HCT116 (cell line): ENCODE results near the gene DEPDC7. TPM values are rescaled to one million over a fixed set of nuclear protein-coding genes. Genes with fewer than 3 reads are reported as not detected.

Experiments used
- ATAC-seq: fragments of 200-7000 bp; cut with Tn5 transposase; 2 replicates; pipeline ENCODE4 v1.9.1; 2020; ENCODE audit warnings: mild to moderate bottlenecking, moderate library complexity
- BruUV-seq: library from RNA; stranded (reverse); fragments of 400-500 nt; replicated peaks from 2 replicates; lab custom pipeline; 2021; lab: Mats Ljungman, UMichigan
- CTCF ChIA-PET: fragments of 300-600 bp; sonication (Branson Sonifier 250); formaldehyde crosslinking; loops from one replicate; lab custom pipeline; 2021; ENCODE audit warnings: antibody characterized with exemption; lab: Charles Lee
- POLR2A ChIA-PET: fragments of 300-600, 350-600 bp; sonication (Branson Sonifier 250); formaldehyde crosslinking; loops from one replicate; lab custom pipeline; 2021; ENCODE audit warnings: antibody characterized with exemption; lab: Charles Lee
- RAD21 ChIA-PET, 2 experiments: fragments of 300-600 bp; sonication (Branson Sonifier 250); formaldehyde crosslinking; loops; one replicate each; lab custom pipeline; 2023; ENCODE audit warnings: low total read pairs in 2 of 2; ENCODE audit not compliant: uncharacterized antibody in 2 of 2, unreplicated experiment in 2 of 2, low non-redundant PET in 1 of 2; lab: Charles Lee
- DNase-seq: peaks from one replicate; pipeline ENCODE4 v3.0.0-alpha.2; 2010; ENCODE audit warnings: low read depth, low spot score
- H2AFZ ChIP-seq: fragments of 200-600 bp; shearing (Covaris generic), sonication (generic); 2 replicates; pipeline ENCODE4 v1.6.1; 2017; ENCODE audit warnings: low read depth, mixed run types, mixed read lengths, antibody characterized with exemption, low read length; ENCODE audit not compliant: poor library complexity, severe bottlenecking
- H3K27ac ChIP-seq: 2 replicates; pipeline ENCODE4 v1.5.1; 2012; ENCODE audit warnings: low read depth, low read length
- H3K27me3 ChIP-seq: fragments of 200-600 bp; sonication (generic); 2 replicates; pipeline ENCODE4 v1.6.1; 2016; ENCODE audit warnings: mixed run types, low read length, mixed read lengths; ENCODE audit not compliant: insufficient read depth
- H3K36me3 ChIP-seq, 2 experiments: fragments of 200-500 bp in 1 of 2; fragments of 200-600 bp in 1 of 2; sonication (Bioruptor generic) in 1 of 2; sonication (generic) in 1 of 2; 2 replicates each; pipeline versions ENCODE4 v1.5.1 to v1.6.1; 2014 to 2016; ENCODE audit warnings: low read length in 2 of 2, inconsistent platforms in 1 of 2, mixed read lengths in 1 of 2, mixed run types in 1 of 2; ENCODE audit not compliant: insufficient read depth in 2 of 2, control insufficient read depth in 1 of 2
- H3K4me1 ChIP-seq, 2 experiments: fragments of 200-600 bp in 1 of 2; sonication (generic) in 1 of 2; 2 replicates each; pipeline versions ENCODE4 v1.5.1 to v1.6.1; 2012 to 2017; ENCODE audit warnings: low read length in 2 of 2, inconsistent platforms in 1 of 2, mild to moderate bottlenecking in 1 of 2, mixed read lengths in 1 of 2, mixed run types in 1 of 2, moderate library complexity in 1 of 2; ENCODE audit not compliant: insufficient read depth in 2 of 2, control insufficient read depth in 1 of 2
- H3K4me2 ChIP-seq: fragments of 200-600 bp; sonication (generic); 2 replicates; pipeline ENCODE4 v1.6.1; 2017; ENCODE audit warnings: mixed run types, low read length, mixed read lengths
- H3K4me3 ChIP-seq, 2 experiments: fragments of 200-600 bp in 1 of 2; sonication (generic) in 1 of 2; replicated peaks in 1 of 2; 2 replicates each; pipeline ENCODE4 v1.5.1; 2011 to 2016; ENCODE audit warnings: low read length in 2 of 2, control low read depth in 1 of 2, low read depth in 1 of 2, mild to moderate bottlenecking in 1 of 2, mixed read lengths in 1 of 2, mixed run types in 1 of 2
- H3K79me2 ChIP-seq: fragments of 200-600 bp; sonication (generic); 2 replicates; pipeline ENCODE4 v1.6.1; 2017; ENCODE audit warnings: mild to moderate bottlenecking, mixed run types, low read length, moderate library complexity, mixed read lengths; ENCODE audit not compliant: insufficient read depth
- H3K9ac ChIP-seq: fragments of 200-600 bp; sonication (generic); 2 replicates; pipeline ENCODE4 v1.6.1; 2016; ENCODE audit warnings: low read length, mixed read lengths
- H3K9me2 ChIP-seq: fragments of 200-600 bp; sonication (generic), shearing (Covaris generic); 2 replicates; pipeline ENCODE4 v1.6.1; 2017; ENCODE audit warnings: mixed run types, mild to moderate bottlenecking, moderate library complexity; ENCODE audit not compliant: insufficient read depth
- H3K9me3 ChIP-seq, 2 experiments: fragments of 200-500 bp in 1 of 2; fragments of 200-600 bp in 1 of 2; sonication (Bioruptor generic) in 1 of 2; sonication (generic) in 1 of 2; 2 replicates each; pipeline ENCODE4 v1.6.1; 2014 to 2017; ENCODE audit warnings: low read length in 2 of 2, mixed read lengths in 2 of 2, inconsistent platforms in 1 of 2, low read depth in 1 of 2, mild to moderate bottlenecking in 1 of 2, mixed run types in 1 of 2, moderate library complexity in 1 of 2; ENCODE audit not compliant: control insufficient read depth in 1 of 2, insufficient read depth in 1 of 2
- H4K20me1 ChIP-seq: fragments of 200-600 bp; sonication (generic), shearing (Covaris generic); 2 replicates; pipeline ENCODE4 v1.6.1; 2017; ENCODE audit warnings: mixed run types, mild to moderate bottlenecking, moderate library complexity; ENCODE audit not compliant: insufficient read depth
- CEBPB ChIP-seq: IDR thresholded peaks from 2 replicates; pipeline ENCODE4 v1.6.1; 2012; ENCODE audit warnings: low read depth
- CTCF ChIP-seq, 3 experiments: fragments of 200-600 bp in 1 of 3; sonication (generic) in 1 of 3; IDR thresholded peaks in 2 of 3; conservative IDR thresholded peaks in 1 of 3; 2 replicates each; pipeline ENCODE4 v1.5.1; 2012 to 2017; ENCODE audit warnings: low read depth in 2 of 3, low read length in 2 of 3, antibody characterized with exemption in 1 of 3, borderline replicate concordance in 1 of 3, control low read depth in 1 of 3, mild to moderate bottlenecking in 1 of 3, mixed read lengths in 1 of 3, mixed run types in 1 of 3, moderate library complexity in 1 of 3; ENCODE audit not compliant: insufficient read depth in 1 of 3
- ELF1 ChIP-seq: IDR thresholded peaks from 2 replicates; pipeline ENCODE4 v1.6.1; 2012; ENCODE audit warnings: low read depth, borderline replicate concordance
- EZH2 ChIP-seq: fragments of 200-600 bp; sonication (generic); IDR thresholded peaks from 2 replicates; pipeline ENCODE4 v1.6.1; 2017; ENCODE audit warnings: antibody characterized with exemption, mixed run types
- EZH2phosphoT487 ChIP-seq: fragments of 200-600 bp; IDR thresholded peaks from 2 replicates; pipeline ENCODE4 v1.6.1; 2018; ENCODE audit warnings: antibody characterized with exemption, borderline replicate concordance
- FOSL1 ChIP-seq: IDR thresholded peaks from 2 replicates; pipeline ENCODE4 v1.6.1; 2012; ENCODE audit warnings: low read depth
- JUND ChIP-seq: IDR thresholded peaks from 2 replicates; pipeline ENCODE4 v1.6.1; 2012
- POLR2A ChIP-seq: IDR thresholded peaks from 2 replicates; pipeline ENCODE4 v1.7.0; 2011; ENCODE audit warnings: borderline replicate concordance; ENCODE audit not compliant: insufficient read depth, insufficient read length; ENCODE audit errors: extremely low read depth
- POLR2AphosphoS5 ChIP-seq: IDR thresholded peaks from 2 replicates; pipeline ENCODE4 v1.6.1; 2011; ENCODE audit warnings: mild to moderate bottlenecking, low read depth, low read length, moderate library complexity
- YY1 ChIP-seq: IDR thresholded peaks from 2 replicates; pipeline ENCODE4 v1.6.1; 2011; ENCODE audit warnings: low read length, low read depth, moderate library complexity, mild to moderate bottlenecking; ENCODE audit not compliant: insufficient replicate concordance; ENCODE audit errors: extremely low read depth
- ZBTB33 ChIP-seq: IDR thresholded peaks from 2 replicates; pipeline ENCODE4 v1.6.1; 2011; ENCODE audit warnings: mild to moderate bottlenecking, low read length, moderate library complexity; ENCODE audit not compliant: insufficient replicate concordance; ENCODE audit errors: extremely low read depth
- ZFX ChIP-seq: fragments of 450-650 bp; IDR thresholded peaks from 2 replicates; pipeline ENCODE4 v1.6.1; 2017
- intact Hi-C: fragments of 100-400 bp; cut with micrococcal nuclease; formaldehyde crosslinking; loops from 2 replicates; pipeline ENCODE4 v1.10.0; 2022
- total RNA-seq: library from RNA; stranded (reverse); gene quantifications from one replicate; pipeline ENCODE4 v1.2.1, GENCODE V29; 2021; ENCODE audit not compliant: unreplicated experiment

Gene DEPDC7
- total RNA-seq, 1 experiment from 2014 or later, result 7.3 TPM

- no peak for TF ChIP-seq CTCF (IDR thresholded peaks at IDR 0.05 in 2 of 3, conservative IDR thresholded peaks at IDR 0.05 in 1 of 3; ENCODE audit: borderline replicate concordance in 1 of 3, insufficient read depth in 1 of 3, low read depth in 2 of 3, low read length in 2 of 3)
- no peak for TF ChIP-seq EZH2phosphoT487
- TF ChIP-seq EZH2, result no peak
- TF ChIP-seq ELF1, result no peak
- TF ChIP-seq FOSL1, result no peak
- no peak for TF ChIP-seq POLR2A
- TF ChIP-seq JUND, result no peak
- no peak for TF ChIP-seq YY1
- no peak for TF ChIP-seq ZFX
Observed at GRCh38 chr11:33025339-33025722, 9.7 kb downstream of the DEPDC7 start (continued).

- intact Hi-C loops, result no loop called here
- RAD21 ChIA-PET, result no interaction called here
- POLR2A ChIA-PET, result interaction anchor here (1.6 kb wide), 1 partner anchor 11 kb away, joined by 5 read pairs; the partner anchor contains the start of gene DEPDC7
- BruUV-seq, result no TSS peak
- Histone ChIP-seq H3K36me3 (no peaks in the 10 kb centered on the region; a peak in 1 of 4 replicates), H3K27me3 (no peaks in the 10 kb centered on the region), H3K4me3 (no peak overlapping the region), H3K9ac (no peak overlapping the region), H3K79me2 (no peaks in the 10 kb centered on the region), H4K20me1 (no peaks in the 10 kb centered on the region), H3K4me1 (no peaks in the 10 kb centered on the region), H2AFZ (no peak overlapping the region), H3K4me2 (no peak overlapping the region), H3K9me2 (no peaks in the 10 kb centered on the region), H3K27ac (no peak overlapping the region), H3K9me3 (no peaks in the 10 kb centered on the region)
- no peak for TF ChIP-seq ZBTB33
- no peak for TF ChIP-seq CEBPB
- no peak for TF ChIP-seq EZH2
- TF ChIP-seq EZH2phosphoT487, result no peak
- TF ChIP-seq FOSL1, result no peak
- no peak for TF ChIP-seq POLR2AphosphoS5
- ATAC-seq (no peak), DNase-seq (no peak)
- CTCF ChIA-PET, result no interaction called here
Observed at GRCh38 chr11:33027233-33027632, 11.6 kb downstream of the DEPDC7 start.
